HG03439 (cell line): ENCODE data around the gene BCL6.

Experiments
- ATAC-seq: cut with Tn5 transposase; IDR thresholded peaks from one replicate; pipeline ENCODE4 v1.9.1; 2021; ENCODE audit warnings: mild to moderate bottlenecking, moderate library complexity; ENCODE audit not compliant: unreplicated experiment

The BCL6 gene

GRCh38 chr3:187739561-187740332 lies 5.5 kb downstream of the BCL6 start:
- peak; percentile 43 for ATAC-seq

DNA sequence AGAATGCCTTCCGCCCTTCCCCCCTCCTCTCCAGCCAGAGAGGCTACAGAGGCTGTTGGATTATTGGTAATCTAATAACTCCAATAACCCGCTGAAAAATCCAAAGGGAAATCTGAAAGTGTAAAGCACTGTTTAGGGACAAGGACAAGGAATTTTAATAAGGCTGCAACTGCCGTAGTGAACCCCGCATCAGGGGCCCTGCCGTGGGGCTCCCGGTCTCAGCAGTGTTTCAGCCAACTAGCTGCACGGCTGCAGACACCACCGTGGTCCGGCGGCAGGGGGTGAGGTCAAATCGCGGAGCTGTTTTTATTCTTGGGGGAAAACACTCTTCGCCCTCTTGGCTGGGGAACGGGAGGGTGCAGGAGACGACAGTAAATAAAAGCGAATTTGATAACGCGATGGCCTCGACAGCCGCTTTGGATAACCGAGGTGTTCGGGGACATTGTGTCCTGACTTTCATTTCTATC lies 6.1 kb downstream of the BCL6 start:
- ATAC-seq: no peak

DNA sequence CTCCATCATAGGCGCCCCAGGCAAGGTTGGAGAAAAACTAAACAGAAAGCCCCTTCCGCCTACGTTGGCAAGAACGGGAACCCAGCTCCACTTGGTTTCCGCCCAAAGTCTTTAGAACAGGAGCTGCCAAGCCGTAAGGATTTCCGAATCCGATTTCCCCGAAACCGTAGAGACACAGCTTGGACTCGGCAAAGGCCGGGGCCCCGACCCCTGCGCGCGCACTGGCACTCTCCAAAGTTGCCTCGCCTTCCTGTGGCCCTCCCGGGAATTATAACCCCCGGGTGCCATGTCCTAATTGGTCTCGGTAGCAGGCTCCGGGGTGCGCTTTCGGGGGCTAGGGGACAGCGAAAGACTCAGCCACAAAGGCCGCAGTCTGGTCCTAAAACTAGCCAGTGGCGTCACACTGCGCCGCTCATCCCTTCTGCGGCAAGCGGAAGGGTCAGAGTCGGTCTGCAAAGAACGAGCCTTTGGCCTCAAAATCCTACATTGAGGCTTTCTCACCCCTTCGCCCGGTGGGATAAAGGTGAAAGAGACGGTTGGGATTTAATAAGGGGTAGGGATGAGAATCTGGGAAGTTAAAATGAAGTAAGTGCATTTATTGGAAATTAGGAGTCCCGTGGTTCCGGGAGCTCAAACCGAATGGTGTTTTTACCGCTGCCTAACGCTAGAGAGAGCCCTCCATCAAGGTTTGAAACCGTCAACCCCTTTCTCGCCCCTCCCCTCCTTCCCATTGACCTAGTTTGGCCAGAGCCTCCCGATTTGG lies 6.8 kb downstream of the BCL6 start:
- ATAC-seq: peak; percentile 46

GRCh38 chr3:187738071-187738330 lies 7.3 kb downstream of the BCL6 start:
- no peak for ATAC-seq

- no peak for ATAC-seq
Measured at GRCh38 chr3:187737368-187738070, 7.7 kb downstream of the BCL6 start.

GRCh38 chr3:187737006-187737367 lies 8.3 kb downstream of the BCL6 start:
- no peak for ATAC-seq

GRCh38 chr3:187736418-187736871 lies 8.8 kb downstream of the BCL6 start:
- ATAC-seq: no peak

DNA sequence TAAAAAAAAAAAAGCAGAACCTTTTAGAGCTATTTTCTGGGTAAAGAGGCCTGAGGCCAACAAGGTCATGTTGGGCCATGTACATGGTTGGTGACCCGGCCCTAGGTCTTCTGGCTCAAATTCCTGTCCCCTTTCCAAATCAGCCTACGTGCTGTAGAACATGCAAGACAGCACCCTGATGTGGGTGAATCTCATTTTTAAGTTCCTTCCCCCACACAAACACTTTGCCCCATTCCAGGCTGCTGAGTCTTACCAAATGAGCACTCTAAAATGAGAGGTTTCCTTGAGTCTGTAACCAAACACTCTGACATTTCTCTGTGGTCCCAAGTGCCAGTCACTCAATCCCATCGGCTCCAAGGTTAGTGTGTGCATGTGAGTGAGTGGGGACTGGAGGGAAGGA lies 9.4 kb downstream of the BCL6 start:
- no peak for ATAC-seq

- ATAC-seq: no peak
Measured at GRCh38 chr3:187735383-187735782, 9.9 kb downstream of the BCL6 start.

DNA sequence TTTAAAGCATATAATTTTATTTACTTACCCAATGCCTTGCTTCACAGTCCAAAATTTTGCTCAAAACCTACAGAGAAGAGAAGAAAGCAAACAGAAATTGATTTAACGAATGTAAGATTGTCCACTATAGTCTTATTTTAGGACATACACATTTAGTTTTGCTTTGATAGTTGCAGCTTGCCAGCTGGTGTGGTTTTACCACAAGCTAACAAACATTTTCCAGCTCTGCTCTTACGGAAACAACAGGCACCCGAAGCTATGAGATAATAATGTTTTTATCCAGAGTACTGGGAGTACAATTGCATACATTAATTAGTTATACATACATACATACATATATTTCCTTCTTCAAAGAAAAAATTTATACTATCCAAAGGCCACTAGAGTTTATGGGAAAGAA lies 10.4 kb downstream of the BCL6 start:
- no peak for ATAC-seq

DNA sequence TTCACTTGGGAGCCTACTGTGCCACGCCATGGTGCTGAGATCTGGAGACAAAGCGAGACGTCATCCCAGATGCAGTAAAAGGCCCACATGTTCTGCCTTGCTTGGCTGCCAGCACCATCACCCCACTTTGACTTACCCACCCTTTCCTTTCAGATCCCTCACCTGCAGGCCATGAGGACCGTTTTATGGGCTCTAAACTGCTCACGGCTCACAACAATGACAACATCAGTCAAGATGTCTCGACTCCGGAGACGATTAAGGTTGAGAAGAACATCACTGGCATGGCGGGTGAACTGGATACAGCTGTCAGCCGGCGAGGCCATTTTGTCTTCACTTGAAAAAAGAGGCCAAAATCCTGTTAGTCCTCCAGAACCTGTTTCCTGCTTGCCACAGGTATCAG lies 11.9 kb downstream of the BCL6 start:
- no peak for ATAC-seq

- no peak for ATAC-seq
Measured at GRCh38 chr3:187729598-187729997, 15.7 kb downstream of the BCL6 start.

DNA sequence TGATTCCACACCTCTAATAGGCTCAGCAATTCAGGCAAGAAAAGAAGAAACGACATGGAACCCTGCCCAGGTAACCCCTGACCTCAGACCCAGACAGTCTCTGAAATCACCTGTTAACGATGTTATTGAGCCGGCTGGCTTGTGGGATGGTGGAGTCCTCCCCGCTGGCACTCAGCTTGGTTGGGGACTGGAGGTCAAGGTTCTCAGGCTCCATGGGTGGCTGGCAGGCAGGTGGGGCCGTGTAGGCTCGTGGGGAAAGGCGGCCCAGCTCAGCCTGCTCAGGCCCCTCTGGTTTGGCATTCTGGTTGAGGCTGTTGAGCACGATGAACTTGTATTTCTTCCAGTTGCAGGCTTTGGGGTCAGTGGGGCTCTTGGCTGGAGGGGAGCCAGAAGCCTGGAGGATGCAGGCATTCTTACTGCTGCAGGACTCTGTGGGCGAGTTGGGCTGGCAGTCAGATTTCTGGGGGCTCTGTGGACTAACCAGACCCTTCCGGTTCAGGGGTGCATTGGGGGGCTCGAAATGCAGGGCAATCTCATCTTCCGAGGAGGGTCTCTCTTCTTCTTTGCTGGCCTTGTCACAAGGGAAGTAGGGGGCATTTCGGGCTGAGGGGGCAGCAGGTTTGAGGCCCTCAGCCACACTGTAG lies 16.2 kb downstream of the BCL6 start:
- ATAC-seq: no peak

GRCh38 chr3:187728248-187728647 lies 17.0 kb downstream of the BCL6 start:
- ATAC-seq: no peak

DNA sequence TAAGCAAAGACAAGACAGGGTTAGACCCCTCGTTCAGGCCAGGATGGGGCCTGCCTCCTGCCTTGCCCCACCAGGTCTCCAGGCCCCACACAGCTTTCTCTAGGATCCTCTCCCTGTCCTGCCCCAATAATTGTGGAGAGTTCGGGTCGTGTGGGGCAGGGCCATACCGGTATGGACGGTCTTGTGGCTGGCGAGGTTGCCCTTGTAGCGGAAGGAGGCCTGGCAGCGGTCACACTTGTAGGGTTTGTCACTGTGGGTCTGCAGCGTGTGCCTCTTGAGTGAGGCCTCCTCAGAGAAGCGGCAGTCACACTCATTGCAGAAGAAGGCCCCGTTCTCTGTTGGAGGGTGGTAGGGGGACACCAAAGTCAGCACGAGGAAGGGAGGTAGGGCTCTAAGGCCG lies 18.7 kb downstream of the BCL6 start:
- ATAC-seq: no peak

GRCh38 chr3:187725653-187726370 lies 19.5 kb downstream of the BCL6 start:
- no peak for ATAC-seq

GRCh38 chr3:187725224-187725623 lies 20.0 kb downstream of the BCL6 start:
- no peak for ATAC-seq

DNA sequence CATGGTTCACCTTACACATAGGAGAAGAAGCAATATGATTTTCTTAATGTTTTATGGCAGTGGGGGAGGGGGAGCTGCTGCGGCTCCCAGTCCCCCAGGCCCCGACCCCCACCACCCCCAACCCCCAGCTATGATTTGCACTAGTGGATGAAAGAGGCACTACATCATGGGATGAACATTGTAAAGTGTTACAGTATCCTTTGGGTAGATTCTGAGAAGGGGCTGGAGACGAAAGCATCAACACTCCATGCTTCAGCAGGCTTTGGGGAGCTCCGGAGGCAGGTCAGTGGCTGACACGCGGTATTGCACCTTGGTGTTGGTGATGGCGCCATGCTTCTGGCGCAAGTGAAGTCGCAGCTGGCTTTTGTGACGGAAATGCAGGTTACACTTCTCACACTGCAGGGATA lies 23.1 kb downstream of the BCL6 start:
- no peak for ATAC-seq

- no peak for ATAC-seq
Measured at GRCh38 chr3:187721055-187721454, 24.2 kb downstream of the BCL6 start.

DNA sequence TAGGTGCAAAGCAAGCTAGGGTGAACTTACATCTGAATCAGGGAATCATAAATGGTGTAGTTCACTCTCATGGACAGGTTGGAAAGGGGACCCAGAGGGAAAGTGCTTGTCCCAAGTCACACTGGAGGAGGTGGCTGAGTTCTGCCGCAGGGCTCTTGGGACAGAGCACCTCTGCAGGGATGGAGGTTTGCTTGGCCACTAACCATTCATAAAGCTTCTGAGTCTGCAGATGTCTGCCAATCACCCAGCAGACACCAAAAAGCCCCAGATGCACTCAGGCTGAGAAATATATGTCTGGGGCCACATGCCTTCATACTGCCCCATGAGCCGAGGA lies 25.0 kb downstream of the BCL6 start:
- no peak for ATAC-seq
